HepG2 (cell line): ENCODE results near the gene CAMSAP1.

ENCODE experiments used
- BCL3 ChIP-seq: sonication (generic); formaldehyde crosslinking; IDR thresholded peaks from 2 replicates; pipeline ENCODE4 v1.5.1; 2020; ENCODE audit warnings: mild to moderate bottlenecking, missing genetic modification reagents, moderate library complexity
- BRCA1 ChIP-seq: sonication (generic); formaldehyde crosslinking; IDR thresholded peaks from 2 replicates; pipeline ENCODE4 v1.4.0; 2020; ENCODE audit warnings: missing genetic modification reagents
- CTCF ChIP-seq: sonication (generic); formaldehyde crosslinking; IDR thresholded peaks from 2 replicates; pipeline ENCODE4 v1.5.0; 2020; ENCODE audit warnings: mild to moderate bottlenecking, missing genetic modification reagents, moderate library complexity
- ELK4 ChIP-seq: sonication (generic); formaldehyde crosslinking; IDR thresholded peaks from 2 replicates; pipeline ENCODE4 v1.9.0; 2021; ENCODE audit warnings: missing genetic modification reagents, borderline replicate concordance
- FOXM1 ChIP-seq: sonication (generic); formaldehyde crosslinking; IDR thresholded peaks from 2 replicates; pipeline ENCODE4 v1.5.0; 2020; ENCODE audit warnings: missing genetic modification reagents
- FOXP1 ChIP-seq, 2 experiments: fragments of 450-650 bp in 1 of 2; IDR thresholded peaks; 2 replicates each; pipeline ENCODE4 v1.6.1; 2017 to 2018; ENCODE audit warnings: antibody characterized with exemption in 1 of 2
- HDAC1 ChIP-seq: sonication (generic); formaldehyde crosslinking; IDR thresholded peaks from 2 replicates; pipeline ENCODE4 v1.5.1; 2020; ENCODE audit warnings: mild to moderate bottlenecking, missing genetic modification reagents
- KLF11 ChIP-seq: IDR thresholded peaks from 2 replicates; pipeline ENCODE4 v1.6.1; 2016; ENCODE audit warnings: missing compliant biosample characterization
- SMARCC2 ChIP-seq: fragments of 450-650 bp; IDR thresholded peaks from 2 replicates; pipeline ENCODE4 v1.6.1; 2017; ENCODE audit warnings: antibody characterized with exemption, mild to moderate bottlenecking

- TF ChIP-seq KLF11 (no peak), ELK4 (CRISPR knock-in tag) (no peak), BRCA1 (CRISPR knock-in tag) (no peak), CTCF (CRISPR knock-in tag) (no peak), SMARCC2 (no peak), FOXM1 (CRISPR knock-in tag) (no peak), FOXP1 (IDR thresholded peaks at IDR 0.05) (no peak), FOXP1 (CRISPR knock-in tag; IDR thresholded peaks at IDR 0.05) (no peak), BCL3 (CRISPR knock-in tag) (no peak), HDAC1 (CRISPR knock-in tag) (no peak)
Measured at GRCh38 chr9:135799261-135799660, 108.1 kb downstream of the CAMSAP1 start.
